HG03175 (cell line): ENCODE data around the gene NKX1-2.
A peak's percentile ranks its signal among the peaks of the same experiment; 100 is the strongest.

Experiments used
- ATAC-seq: cut with Tn5 transposase; IDR thresholded peaks from one replicate; pipeline ENCODE4 v1.9.1; 2021; ENCODE audit warnings: mild to moderate bottlenecking, moderate library complexity; ENCODE audit not compliant: unreplicated experiment

NKX1-2 gene

GRCh38 chr10:124418726-124419501 is 30.9 kb downstream of the NKX1-2 start, which contains the start of gene OAT:
Gene OAT, minus strand, starts transcription at chr10:124418923. Its CDS starts 6,752 bp downstream, at chr10:124412171.
- ATAC-seq: peak; percentile 99

GRCh38 chr10:124417895-124418725 is 31.7 kb downstream of the NKX1-2 start:
- peak; percentile 23 for ATAC-seq

GRCh38 chr10:124416733-124417132 is 33.1 kb downstream of the NKX1-2 start:
- no peak for ATAC-seq

GRCh38 chr10:124415210-124415609 is 34.6 kb downstream of the NKX1-2 start:
- no peak for ATAC-seq

GRCh38 chr10:124414076-124414475 is 35.8 kb downstream of the NKX1-2 start:
- no peak for ATAC-seq

GRCh38 chr10:124409696-124410095 is 40.1 kb downstream of the NKX1-2 start:
- no peak for ATAC-seq

- no peak for ATAC-seq
Measured at GRCh38 chr10:124408357-124408756, 41.5 kb downstream of the NKX1-2 start.

- ATAC-seq: no peak
Measured at GRCh38 chr10:124407456-124407855, 42.4 kb downstream of the NKX1-2 start.

GRCh38 chr10:124403548-124403947 is 46.3 kb downstream of the NKX1-2 start:
- ATAC-seq: peak; percentile 87

GRCh38 chr10:124402273-124402672 is 47.6 kb downstream of the NKX1-2 start:
- no peak for ATAC-seq

GRCh38 chr10:124401633-124402032 is 48.2 kb downstream of the NKX1-2 start:
- no peak for ATAC-seq
